CD4-positive, alpha-beta T cell treated with Interleukin-4 for 1 hour (primary cell): ENCODE data around the gene FOXE3.

Source experiments
- DNase-seq, 2 donors: peaks; one replicate each; pipeline ENCODE4 v3.0.0-alpha.2; 2020 to 2022

The FOXE3 gene

GRCh38 chr1:47436304-47436978 lies 20.4 kb downstream of the FOXE3 start:
- DNase-seq: peak; percentile 74 to 76

- DNase-seq: no peak
These were observed 20.9 kb downstream of the FOXE3 start for GRCh38 chr1:47436979-47437446.

- DNase-seq: peak; percentile 89 to 92
These were observed 21.5 kb downstream of the FOXE3 start, which contains the start of gene FOXD2 for GRCh38 chr1:47437447-47438164. FOXD2 (plus strand) TSS chr1:47438044; CDS start chr1:47438136, 92 bp downstream.

GRCh38 chr1:47438165-47439016 lies 22.3 kb downstream of the FOXE3 start:
- peak; percentile 25 to 47 for DNase-seq

GRCh38 chr1:47439017-47439818 lies 23.1 kb downstream of the FOXE3 start:
- peak in 1 of 2 donors; percentile 17 for DNase-seq

GRCh38 chr1:47439819-47440598 lies 23.9 kb downstream of the FOXE3 start:
- no peak for DNase-seq

- DNase-seq: no peak
These were observed 24.6 kb downstream of the FOXE3 start for GRCh38 chr1:47440599-47441081.

- no peak for DNase-seq
These were observed 25.5 kb downstream of the FOXE3 start for GRCh38 chr1:47441450-47442106.

GRCh38 chr1:47442202-47442601 lies 26.1 kb downstream of the FOXE3 start:
- no peak for DNase-seq

GRCh38 chr1:47442842-47443529 lies 26.9 kb downstream of the FOXE3 start:
- DNase-seq: no peak

- DNase-seq: no peak
These were observed 27.6 kb downstream of the FOXE3 start for GRCh38 chr1:47443530-47444296.

- no peak for DNase-seq
These were observed 28.1 kb downstream of the FOXE3 start for GRCh38 chr1:47444297-47444561.

GRCh38 chr1:47444562-47445465 lies 28.7 kb downstream of the FOXE3 start:
- peak in 1 of 2 donors; percentile 31 for DNase-seq

- no peak for DNase-seq
These were observed 29.9 kb downstream of the FOXE3 start for GRCh38 chr1:47445823-47446550.

GRCh38 chr1:47448462-47449222 lies 32.6 kb downstream of the FOXE3 start:
- DNase-seq: peak in 1 of 2 donors; percentile 3

- DNase-seq: no peak
These were observed 33.9 kb downstream of the FOXE3 start for GRCh38 chr1:47449822-47450552.
